Upper lobe of left lung (tissue), 4 donors: ENCODE results near the gene HTRA3.

ENCODE experiments used
- CTCF ChIP-seq, 6 experiments: fragments of 450-650 bp in 4 of 6; fragments of 200-600 bp in 2 of 6; sonication (generic) in 2 of 6; IDR thresholded peaks; one replicate each; pipeline ENCODE4 v1.5.1; 2016 to 2019; ENCODE audit warnings: antibody characterized with exemption in 6 of 6
- POLR2A ChIP-seq, 4 donors: fragments of 450-650 bp; IDR thresholded peaks; one replicate each; pipeline ENCODE4 v1.5.1; 2016 to 2017; ENCODE audit warnings: antibody characterized with exemption in 4 of 4, mild to moderate bottlenecking in 2 of 4
- POLR2AphosphoS5 ChIP-seq, 2 donors: sonication (generic); formaldehyde crosslinking; IDR thresholded peaks; one replicate each; pipeline ENCODE4 v1.5.1; 2017; ENCODE audit warnings: antibody characterized with exemption in 2 of 2

DNA sequence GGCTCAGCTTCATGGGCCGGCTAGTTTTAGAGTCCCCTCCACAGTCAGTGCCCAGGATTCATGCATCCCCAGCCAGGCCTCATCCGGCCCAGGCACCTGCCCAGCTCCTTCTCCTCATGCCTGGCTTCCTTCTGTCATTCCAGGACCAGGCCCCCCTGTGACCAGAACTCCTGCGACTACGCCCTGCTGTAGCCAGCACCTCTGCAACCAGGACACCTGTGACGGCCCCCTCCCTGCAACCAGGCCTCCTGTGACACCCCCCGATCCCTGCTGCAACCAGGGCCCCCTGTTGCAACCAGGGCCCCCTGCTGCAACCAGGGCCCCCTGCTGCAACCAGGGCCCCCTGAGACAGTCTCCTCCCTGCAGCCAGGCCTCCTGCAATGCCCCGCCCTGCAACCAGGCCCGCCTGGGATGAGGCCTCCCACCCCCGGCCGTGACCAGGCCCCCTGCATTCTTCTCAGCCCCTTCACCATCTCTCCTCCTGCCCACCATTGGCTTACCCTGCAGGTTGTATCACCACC lies 46.8 kb downstream of the HTRA3 start:
- no peak for TF ChIP-seq CTCF (IDR thresholded peaks at IDR 0.05)
- no peak for TF ChIP-seq POLR2A (IDR thresholded peaks at IDR 0.05)
- TF ChIP-seq POLR2AphosphoS5 (IDR thresholded peaks at IDR 0.05): no peak
